Measurements from ENCODE around the gene SHKBP1.
A peak's percentile ranks its signal among the peaks of the same experiment; 100 is the strongest.

Gene SHKBP1

GRCh38 chr19:40592170-40592569, 15.5 kb downstream of the SHKBP1 start:
- Histone ChIP-seq H3K36me3 (peaks cover 37 to 54% (median 45%) of the 10 kb centered on the region in 11 experiments), H3K4me2 (peak overlapping the region in 3 of 11 experiments; percentile 17 to 46 (median 28); a peak in 6 of 22 replicates), H3K27me3 (peaks cover 11 to 20% (median 17%) of the 10 kb centered on the region in 11 experiments), H3K9me3 (replicated peaks in 1 of 11) (no peaks in the 10 kb centered on the region), H3K9ac (no peak overlapping the region), H3K27ac (peak overlapping the region in 2 of 11 experiments; percentile 2 to 31; a peak in 2 of 22 replicates), H3K4me1 (peaks cover 17 to 59% (median 33%) of the 10 kb centered on the region in 10 experiments; a peak in 19 of 20 replicates), H4K20me1 (peaks cover 0 to 28% (median 4%) of the 10 kb centered on the region in 11 experiments; a peak in 9 of 22 replicates), H3K4me3 (no peak overlapping the region)
- TF ChIP-seq Cebpa-rat (IDR thresholded peaks at IDR 0.05): no peak

- no peak overlapping the region for H3K4me3 ChIP-seq
- peaks cover 28 to 60% (median 46%) of the 10 kb centered on the region in 10 experiments for H3K4me1 ChIP-seq
- peaks cover 18 to 34% (median 26%) of the 10 kb centered on the region in 11 experiments; a peak in 21 of 22 replicates for H3K36me3 ChIP-seq
- H3K4me2 ChIP-seq: peak overlapping the region in 9 of 11 experiments; percentile 46 to 80 (median 68); a peak in 18 of 22 replicates
- no peak overlapping the region for H3K9ac ChIP-seq
- peaks cover 0 to 21% (median 0%) of the 10 kb centered on the region in 11 experiments; a peak in 6 of 22 replicates for H4K20me1 ChIP-seq
- TF ChIP-seq Cebpa-rat (IDR thresholded peaks at IDR 0.05): no peak
- peak overlapping the region in 1 of 11 experiments; percentile 9; a peak in 1 of 22 replicates for H3K27ac ChIP-seq
- no peaks in the 10 kb centered on the region for H3K9me3 ChIP-seq (replicated peaks in 1 of 11)
- H3K27me3 ChIP-seq: peaks cover 26 to 40% (median 31%) of the 10 kb centered on the region in 11 experiments
Observed at GRCh38 chr19:40594255-40594654, 17.6 kb downstream of the SHKBP1 start.

- Histone ChIP-seq H3K27ac (peak overlapping the region in 1 of 11 experiments; percentile 9; a peak in 1 of 22 replicates), H3K9me3 (replicated peaks in 1 of 11) (no peaks in the 10 kb centered on the region), H3K27me3 (peaks cover 26 to 44% (median 32%) of the 10 kb centered on the region in 11 experiments), H3K36me3 (peaks cover 17 to 31% (median 24%) of the 10 kb centered on the region in 11 experiments; a peak in 21 of 22 replicates), H3K4me1 (peaks cover 32 to 64% (median 50%) of the 10 kb centered on the region in 10 experiments), H3K4me3 (no peak overlapping the region), H3K4me2 (peak overlapping the region in 9 of 11 experiments; percentile 46 to 80 (median 68); a peak in 18 of 22 replicates), H3K9ac (no peak overlapping the region), H4K20me1 (peaks cover 0 to 20% (median 0%) of the 10 kb centered on the region in 11 experiments; a peak in 6 of 22 replicates)
- TF ChIP-seq Cebpa-rat (IDR thresholded peaks at IDR 0.05): no peak
Observed at GRCh38 chr19:40594657-40595091, 18.0 kb downstream of the SHKBP1 start.

GRCh38 chr19:40596608-40597328, 20.1 kb downstream of the SHKBP1 start:
- 0 out of 20 replicates have a peak overlapping the region, but pooled peaks of 1 of the 10 experiments have one; percentile 15 for H3K4me3 ChIP-seq
- TF ChIP-seq Cebpa-rat (IDR thresholded peaks at IDR 0.05): no peak
- H3K4me1 ChIP-seq: peaks cover 49 to 80% (median 68%) of the 10 kb centered on the region in 10 experiments
- peaks cover 0 to 5% (median 0%) of the 10 kb centered on the region in 11 experiments; a peak in 1 of 22 replicates for H4K20me1 ChIP-seq
- H3K36me3 ChIP-seq: peaks cover 0 to 10% (median 3%) of the 10 kb centered on the region in 11 experiments; a peak in 7 of 22 replicates
- no peak overlapping the region for H3K27ac ChIP-seq
- peak overlapping the region in 9 of 11 experiments; percentile 15 to 100 (median 39); a peak in 10 of 22 replicates for H3K4me2 ChIP-seq
- no peak overlapping the region for H3K9ac ChIP-seq
- H3K27me3 ChIP-seq: peaks cover 26 to 49% (median 33%) of the 10 kb centered on the region in 11 experiments
- no peaks in the 10 kb centered on the region for H3K9me3 ChIP-seq (replicated peaks in 1 of 11)

- H3K36me3 ChIP-seq: peaks cover 0 to 7% (median 0%) of the 10 kb centered on the region in 11 experiments; a peak in 1 of 22 replicates
- H3K9ac ChIP-seq: no peak overlapping the region
- H3K27ac ChIP-seq: no peak overlapping the region
- H3K4me3 ChIP-seq: 0 out of 20 replicates have a peak overlapping the region, but pooled peaks of 1 of the 10 experiments have one; percentile 15
- no peak for TF ChIP-seq Cebpa-rat (IDR thresholded peaks at IDR 0.05)
- peaks cover 52 to 80% (median 72%) of the 10 kb centered on the region in 10 experiments for H3K4me1 ChIP-seq
- peaks cover 0 to 5% (median 0%) of the 10 kb centered on the region in 11 experiments; a peak in 2 of 22 replicates for H4K20me1 ChIP-seq
- peak overlapping the region in 10 of 11 experiments; percentile 4 to 100 (median 38); a peak in 11 of 22 replicates for H3K4me2 ChIP-seq
- H3K27me3 ChIP-seq: peaks cover 26 to 49% (median 33%) of the 10 kb centered on the region in 11 experiments
- no peaks in the 10 kb centered on the region for H3K9me3 ChIP-seq (replicated peaks in 1 of 11)
Observed at GRCh38 chr19:40597329-40597838, 20.7 kb downstream of the SHKBP1 start.

- H3K4me2 ChIP-seq: peak overlapping the region; percentile 93 to 100 (median 98)
- no peaks in the 10 kb centered on the region for H3K9me3 ChIP-seq (replicated peaks in 1 of 11)
- H3K9ac ChIP-seq: peak overlapping the region in 4 of 11 experiments; percentile 42 to 63 (median 50); a peak in 8 of 22 replicates
- peaks cover 26 to 49% (median 33%) of the 10 kb centered on the region in 11 experiments for H3K27me3 ChIP-seq
- H4K20me1 ChIP-seq: peaks cover 0 to 13% (median 0%) of the 10 kb centered on the region in 11 experiments; a peak in 3 of 22 replicates
- peaks cover 60 to 80% (median 76%) of the 10 kb centered on the region in 10 experiments for H3K4me1 ChIP-seq
- H3K4me3 ChIP-seq: peak overlapping the region; percentile 32 to 59 (median 48); a peak in 19 of 20 replicates
- H3K27ac ChIP-seq: 0 out of 22 replicates have a peak overlapping the region, but pooled peaks of 1 of the 11 experiments have one; percentile 22
- no peaks in the 10 kb centered on the region for H3K36me3 ChIP-seq
- no peak for TF ChIP-seq Cebpa-rat (IDR thresholded peaks at IDR 0.05)
Observed at GRCh38 chr19:40598121-40598917, 21.6 kb downstream of the SHKBP1 start.

GRCh38 chr19:40598918-40599307, 22.2 kb downstream of the SHKBP1 start:
- Histone ChIP-seq H3K9me3 (replicated peaks in 1 of 11) (no peaks in the 10 kb centered on the region), H3K27me3 (peaks cover 26 to 49% (median 33%) of the 10 kb centered on the region in 11 experiments), H3K9ac (peak overlapping the region in 6 of 11 experiments; percentile 53 to 86 (median 82); a peak in 5 of 22 replicates), H3K27ac (peak overlapping the region in 2 of 11 experiments; percentile 14 to 75; a peak in 3 of 22 replicates), H3K36me3 (no peaks in the 10 kb centered on the region), H3K4me2 (peak overlapping the region; percentile 93 to 100 (median 99)), H4K20me1 (peaks cover 0 to 13% (median 0%) of the 10 kb centered on the region in 11 experiments; a peak in 3 of 22 replicates), H3K4me1 (peaks cover 62 to 78% (median 75%) of the 10 kb centered on the region in 10 experiments), H3K4me3 (peak overlapping the region in 8 of 10 experiments; percentile 57 to 78 (median 70); a peak in 10 of 20 replicates)
- TF ChIP-seq Cebpa-rat (IDR thresholded peaks at IDR 0.05): no peak

Data from BLaER1 treated with 17β-estradiol and CSF1 and Interleukin-3, amounts not matched to agents 10 nM and 100 nM (cell line).